IMR-90 (cell line): Measurements from ENCODE around the gene MAPK8IP1. TPM values are rescaled to one million over a fixed set of nuclear protein-coding genes. Genes with fewer than 3 reads are reported as not detected.

ENCODE experiments used
- ATAC-seq: fragments of 200-7000 bp; cut with Tn5 transposase; 2 replicates; pipeline ENCODE4 v1.9.1; 2020; ENCODE audit warnings: low read depth, mild to moderate bottlenecking, moderate library complexity
- BruUV-seq: library from RNA; stranded (reverse); fragments of 400-500 nt; replicated peaks from 2 replicates; lab custom pipeline; 2021; lab: Mats Ljungman, UMichigan
- CTCF ChIA-PET: fragments of 300-600 bp; formaldehyde crosslinking; extraction: SDS; loops from one replicate; lab custom pipeline; 2021; ENCODE audit warnings: antibody characterized with exemption; lab: Yijun Ruan, JAX
- POLR2A ChIA-PET: fragments of 300-600 bp; sonication (Branson Sonifier 250); formaldehyde crosslinking; loops from one replicate; lab custom pipeline; 2022; ENCODE audit warnings: antibody characterized with exemption; ENCODE audit not compliant: unreplicated experiment; lab: Charles Lee
- DNase-seq: peaks from one replicate; pipeline ENCODE4 v3.0.0; 2013
- H2AFZ ChIP-seq: replicated peaks from 2 replicates; pipeline ENCODE3; 2013; ENCODE audit warnings: low read length, mild to moderate bottlenecking; ENCODE audit not compliant: poor library complexity
- H2AK5ac ChIP-seq: 2 replicates; pipeline ENCODE4 v1.6.1; 2013; ENCODE audit warnings: low read depth, low read length, inconsistent platforms
- H2AK9ac ChIP-seq: replicated peaks from 2 replicates; pipeline ENCODE3; 2013; ENCODE audit warnings: mild to moderate bottlenecking, low read depth, low read length, moderate library complexity; ENCODE audit not compliant: poor library complexity
- H2BK120ac ChIP-seq: 2 replicates; pipeline ENCODE4 v1.6.1; 2013; ENCODE audit warnings: low read depth, low read length, inconsistent platforms
- H2BK15ac ChIP-seq: 3 replicates; pipeline ENCODE4 v1.6.1; 2013; ENCODE audit warnings: low read depth, low read length, inconsistent platforms
- H2BK20ac ChIP-seq: 2 replicates; pipeline ENCODE4 v1.6.1; 2013; ENCODE audit warnings: low read depth, mild to moderate bottlenecking, inconsistent platforms, low read length, moderate library complexity
- H2BK5ac ChIP-seq: 2 replicates; pipeline ENCODE4 v1.6.1; 2013; ENCODE audit warnings: mild to moderate bottlenecking, low read depth, low read length, inconsistent platforms; ENCODE audit not compliant: poor library complexity, severe bottlenecking
- H3K14ac ChIP-seq: replicated peaks from 2 replicates; pipeline ENCODE4 v1.6.1; 2013; ENCODE audit warnings: low read depth, low read length, inconsistent platforms
- H3K18ac ChIP-seq: 2 replicates; pipeline ENCODE4 v1.6.1; 2013; ENCODE audit warnings: low read depth, low read length, control low read depth
- H3K23ac ChIP-seq: 2 replicates; pipeline ENCODE4 v1.6.1; 2013; ENCODE audit warnings: low read depth, low read length, inconsistent platforms
- H3K27ac ChIP-seq: 2 replicates; pipeline ENCODE4 v1.5.1; 2013; ENCODE audit warnings: mild to moderate bottlenecking, control low read depth, low read length; ENCODE audit not compliant: insufficient read depth
- H3K27me3 ChIP-seq: 2 replicates; pipeline ENCODE4 v1.6.1; 2013; ENCODE audit warnings: low read length; ENCODE audit not compliant: control insufficient read depth, insufficient read depth
- H3K36me3 ChIP-seq: 2 replicates; pipeline ENCODE4 v1.6.1; 2013; ENCODE audit warnings: low read length, mixed read lengths; ENCODE audit not compliant: control insufficient read depth, insufficient read depth
- H3K4ac ChIP-seq: 2 replicates; pipeline ENCODE4 v1.6.1; 2013; ENCODE audit warnings: low read depth, low read length, inconsistent platforms
- H3K4me1 ChIP-seq: 2 replicates; pipeline ENCODE4 v1.6.1; 2013; ENCODE audit warnings: low read length, mixed read lengths; ENCODE audit not compliant: control insufficient read depth, insufficient read depth
- H3K4me2 ChIP-seq: 2 replicates; pipeline ENCODE4 v1.6.1; 2013; ENCODE audit warnings: low read depth, mild to moderate bottlenecking, control low read depth, low read length, moderate library complexity
- H3K4me3 ChIP-seq: 2 replicates; pipeline ENCODE4 v1.5.1; 2013; ENCODE audit warnings: low read depth, mild to moderate bottlenecking, control low read depth, low read length, moderate library complexity; ENCODE audit not compliant: insufficient read depth
- H3K56ac ChIP-seq: 2 replicates; pipeline ENCODE4 v1.6.1; 2013; ENCODE audit warnings: low read length, inconsistent platforms; ENCODE audit not compliant: insufficient read depth; ENCODE audit errors: extremely low read depth
- H3K79me1 ChIP-seq, 2 experiments: 2 replicates each; pipeline ENCODE4 v1.6.1; 2013; ENCODE audit warnings: low read length in 2 of 2, inconsistent platforms in 1 of 2, low read depth in 1 of 2
- H3K9ac ChIP-seq: 2 replicates; pipeline ENCODE4 v1.6.1; 2013; ENCODE audit warnings: low read depth, low read length, control low read depth
- H3K9me1 ChIP-seq: 2 replicates; pipeline ENCODE4 v1.6.1; 2013; ENCODE audit warnings: low read length, inconsistent platforms; ENCODE audit not compliant: insufficient read depth
- H3K9me3 ChIP-seq: 2 replicates; pipeline ENCODE4 v1.6.1; 2013; ENCODE audit warnings: low read length; ENCODE audit not compliant: control insufficient read depth, insufficient read depth
- H4K20me1 ChIP-seq: 2 replicates; pipeline ENCODE4 v1.6.1; 2013; ENCODE audit warnings: low read length, inconsistent platforms; ENCODE audit not compliant: insufficient read depth
- H4K5ac ChIP-seq: 2 replicates; pipeline ENCODE4 v1.6.1; 2013; ENCODE audit warnings: mild to moderate bottlenecking, low read depth, low read length, control low read depth
- H4K8ac ChIP-seq, 2 experiments: 2 replicates each; pipeline ENCODE4 v1.6.1; 2013; ENCODE audit warnings: low read depth in 2 of 2, low read length in 2 of 2, control low read depth in 1 of 2, inconsistent platforms in 1 of 2
- H4K91ac ChIP-seq: 2 replicates; pipeline ENCODE4 v1.6.1; 2013; ENCODE audit warnings: low read depth, low read length, inconsistent platforms; ENCODE audit not compliant: insufficient read depth
- BHLHE40 ChIP-seq: fragments of 150-350 bp; IDR thresholded peaks from 2 replicates; pipeline ENCODE4 v1.6.1; 2016; ENCODE audit warnings: mild to moderate bottlenecking, low read depth, low read length
- CEBPB ChIP-seq: IDR thresholded peaks from 2 replicates; pipeline ENCODE4 v1.6.1; 2012; ENCODE audit warnings: low read depth, low read length, improper control_type of control experiment
- CHD1 ChIP-seq: IDR thresholded peaks from 2 replicates; pipeline ENCODE4 v1.6.1; 2012; ENCODE audit warnings: low read depth, low read length, improper control_type of control experiment
- FOS ChIP-seq: fragments of 150-350 bp; IDR thresholded peaks from 2 replicates; pipeline ENCODE4 v1.6.1; 2016; ENCODE audit warnings: low read depth, low read length
- MAFK ChIP-seq: IDR thresholded peaks from 2 replicates; pipeline ENCODE4 v1.6.1; 2012; ENCODE audit warnings: low read depth, low read length, improper control_type of control experiment
- MXI1 ChIP-seq: IDR thresholded peaks from 2 replicates; pipeline ENCODE4 v1.6.1; 2012; ENCODE audit warnings: low read depth, mild to moderate bottlenecking, low read length, moderate library complexity, borderline replicate concordance
- RAD21 ChIP-seq: IDR thresholded peaks from 2 replicates; pipeline ENCODE4 v1.6.1; 2012; ENCODE audit warnings: low read length, improper control_type of control experiment
- RCOR1 ChIP-seq: IDR thresholded peaks from 2 replicates; pipeline ENCODE4 v1.6.1; 2012; ENCODE audit warnings: mild to moderate bottlenecking, low read length, improper control_type of control experiment; ENCODE audit not compliant: insufficient replicate concordance
- RFX5 ChIP-seq: IDR thresholded peaks from 2 replicates; pipeline ENCODE4 v1.8.0; 2012; ENCODE audit warnings: low read depth, mild to moderate bottlenecking, low read length, moderate library complexity
- WGBS, 2 experiments: methylation state at CpG; one replicate each; pipeline versions ENCODE4 v1.1.5 to v1.1.7; 2013; ENCODE audit warnings: missing lambda C conversion rate in 2 of 2; ENCODE audit not compliant: insufficient read length in 1 of 2; ENCODE audit errors: extremely low coverage in 2 of 2; 5-methylcytosine and 5-hydroxymethylcytosine counted together
- dilution Hi-C: fragments of 300-500 bp; cut with HindIII; formaldehyde crosslinking; loops from one replicate; pipeline ENCODE4 v1.14.3; 2018; ENCODE audit warnings: low sequenced_read_pairs; ENCODE audit not compliant: unreplicated experiment
- in situ Hi-C: fragments of 300-500 bp; cut with MboI; formaldehyde crosslinking; loops from 3 replicates; pipeline ENCODE4 v1.14.3; 2019; ENCODE audit warnings: low sequenced_read_pairs, inconsistent platforms, mixed read lengths
- intact Hi-C: fragments of 100-400 bp; cut with micrococcal nuclease; formaldehyde crosslinking; loops from 2 replicates; pipeline ENCODE4 v1.10.0; 2022
- polyA plus RNA-seq, 3 experiments: library from polyadenylated mRNA; depleted of rRNA; stranded (reverse); fragments of >200 nt; gene quantifications; 2 replicates each; pipeline ENCODE4 v1.2.3, GENCODE V29; 2012; ENCODE audit warnings: low replicate concordance in 1 of 3
- total RNA-seq: library from RNA; depleted of rRNA; stranded (reverse); fragments of >200 nt; gene quantifications from 2 replicates; pipeline ENCODE4 v1.2.3, GENCODE V29; 2012
- TF ChIP-seq, protein P1 (sequence below): fragments of 150-350 bp; IDR thresholded peaks from 2 replicates; pipeline ENCODE4 v1.6.1; 2017; ENCODE audit warnings: mild to moderate bottlenecking, antibody characterized with exemption, low read length, low read depth
- TF ChIP-seq, protein P2 (sequence below): conservative IDR thresholded peaks from 2 replicates; pipeline ENCODE4 v1.5.1; 2012; ENCODE audit warnings: mild to moderate bottlenecking, low read depth, low read length, improper control_type of control experiment

Gene MAPK8IP1
- total and polyA plus RNA-seq, 2 of the 4 experiments (the other 2 are of a cell fraction): 6.5 to 9.6 TPM

DNA sequence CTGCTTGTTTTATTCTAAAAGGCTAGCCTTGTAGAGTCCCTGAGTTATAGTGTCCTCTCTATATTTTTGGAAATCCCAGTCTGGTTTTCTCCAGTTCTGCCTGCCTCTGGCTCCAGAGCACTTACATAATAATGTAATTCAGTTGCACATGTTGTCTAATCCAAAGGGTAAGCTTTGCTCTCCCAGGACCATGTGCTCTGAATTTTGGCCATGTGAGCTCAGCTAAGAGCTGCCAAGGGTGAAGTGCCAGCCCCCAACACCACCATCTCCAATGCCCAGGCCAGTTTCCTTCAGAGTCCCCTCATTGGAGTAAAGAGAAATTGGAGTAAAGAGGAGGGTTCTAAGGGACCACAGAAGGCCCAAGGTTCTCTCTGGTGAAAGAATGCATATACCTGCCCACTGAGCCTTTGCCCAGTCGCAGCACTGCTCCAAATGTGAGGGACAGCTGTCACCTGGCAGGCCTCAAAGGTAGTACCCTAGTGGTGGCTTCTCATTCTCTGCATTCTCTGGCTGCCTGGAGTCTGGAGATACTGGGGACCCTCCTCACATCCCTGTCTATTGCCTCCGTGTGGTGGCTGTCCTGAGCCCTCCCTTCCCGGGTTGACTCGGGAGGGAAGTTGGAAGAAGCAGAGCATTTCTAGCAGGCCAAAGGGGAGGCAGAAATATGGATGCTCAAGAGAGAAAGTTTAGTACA is 33.3 kb upstream of the MAPK8IP1 start:
- DNase-seq (no peak), ATAC-seq (no peak)
- Histone ChIP-seq H2BK20ac (no peak overlapping the region), H3K9ac (no peak overlapping the region), H3K36me3 (peaks cover 2% of the 10 kb centered on the region), H3K14ac (no peak overlapping the region), H3K4ac (no peak overlapping the region), H3K79me1 (peaks cover 18 to 82% of the 10 kb centered on the region in 2 experiments), H2AFZ (no peak overlapping the region), H3K4me2 (no peak overlapping the region), H3K23ac (no peak overlapping the region), H2BK5ac (no peak overlapping the region), H3K9me3 (no peaks in the 10 kb centered on the region), H4K91ac (no peak overlapping the region), H3K4me1 (peaks cover 17% of the 10 kb centered on the region), H3K27ac (no peak overlapping the region), H2BK15ac (no peak overlapping the region), H3K9me1 (peaks cover 12% of the 10 kb centered on the region), H3K18ac (no peak overlapping the region), H4K20me1 (peaks cover 44% of the 10 kb centered on the region), H3K27me3 (no peaks in the 10 kb centered on the region), H2BK120ac (no peak overlapping the region), H2AK9ac (no peak overlapping the region), H4K8ac (no peak overlapping the region), H4K5ac (no peak overlapping the region), H3K4me3 (no peak overlapping the region), H3K56ac (no peak overlapping the region), H2AK5ac (no peak overlapping the region)
- in situ Hi-C loops (no loop called here), dilution Hi-C loops (no loop called here), intact Hi-C loops (no loop called here)
- WGBS, 2 experiments: 57% methylated on average over 1 of the region's 4 CpGs; no CpG with 5 or more reads in 1 of the 2 experiments
- TF ChIP-seq, protein P1, sequence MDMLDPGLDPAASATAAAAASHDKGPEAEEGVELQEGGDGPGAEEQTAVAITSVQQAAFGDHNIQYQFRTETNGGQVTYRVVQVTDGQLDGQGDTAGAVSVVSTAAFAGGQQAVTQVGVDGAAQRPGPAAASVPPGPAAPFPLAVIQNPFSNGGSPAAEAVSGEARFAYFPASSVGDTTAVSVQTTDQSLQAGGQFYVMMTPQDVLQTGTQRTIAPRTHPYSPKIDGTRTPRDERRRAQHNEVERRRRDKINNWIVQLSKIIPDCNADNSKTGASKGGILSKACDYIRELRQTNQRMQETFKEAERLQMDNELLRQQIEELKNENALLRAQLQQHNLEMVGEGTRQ: no peak
- no peak for TF ChIP-seq CEBPB
- TF ChIP-seq RAD21: no peak
- TF ChIP-seq BHLHE40: no peak
- no peak for TF ChIP-seq CHD1
- TF ChIP-seq MXI1: no peak
- no peak for TF ChIP-seq RFX5
- no peak for TF ChIP-seq FOS
- TF ChIP-seq MAFK: no peak
- TF ChIP-seq, protein P2, sequence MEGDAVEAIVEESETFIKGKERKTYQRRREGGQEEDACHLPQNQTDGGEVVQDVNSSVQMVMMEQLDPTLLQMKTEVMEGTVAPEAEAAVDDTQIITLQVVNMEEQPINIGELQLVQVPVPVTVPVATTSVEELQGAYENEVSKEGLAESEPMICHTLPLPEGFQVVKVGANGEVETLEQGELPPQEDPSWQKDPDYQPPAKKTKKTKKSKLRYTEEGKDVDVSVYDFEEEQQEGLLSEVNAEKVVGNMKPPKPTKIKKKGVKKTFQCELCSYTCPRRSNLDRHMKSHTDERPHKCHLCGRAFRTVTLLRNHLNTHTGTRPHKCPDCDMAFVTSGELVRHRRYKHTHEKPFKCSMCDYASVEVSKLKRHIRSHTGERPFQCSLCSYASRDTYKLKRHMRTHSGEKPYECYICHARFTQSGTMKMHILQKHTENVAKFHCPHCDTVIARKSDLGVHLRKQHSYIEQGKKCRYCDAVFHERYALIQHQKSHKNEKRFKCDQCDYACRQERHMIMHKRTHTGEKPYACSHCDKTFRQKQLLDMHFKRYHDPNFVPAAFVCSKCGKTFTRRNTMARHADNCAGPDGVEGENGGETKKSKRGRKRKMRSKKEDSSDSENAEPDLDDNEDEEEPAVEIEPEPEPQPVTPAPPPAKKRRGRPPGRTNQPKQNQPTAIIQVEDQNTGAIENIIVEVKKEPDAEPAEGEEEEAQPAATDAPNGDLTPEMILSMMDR: no peak
- no peak for TF ChIP-seq RCOR1
- ChIA-PET CTCF (no interaction called here), POLR2A (no interaction called here)
- BruUV-seq: no TSS peak
